Measurements from ENCODE around the gene NKX1-2. TPM values are rescaled to one million over a fixed set of nuclear protein-coding genes. Genes with fewer than 3 reads are reported as not detected.

NKX1-2 gene
- total and polyA plus RNA-seq, 2 of the 4 experiments (the other 2 are of a cell fraction) = not detected

GRCh38 chr10:124462348-124462695 is 12.5 kb upstream of the NKX1-2 start:
- no CpG with 5 or more reads among the region's 8 CpGs for WGBS, 2 experiments (ENCODE audit: extremely low coverage in 2 of 2, insufficient read length in 1 of 2)

More at GRCh38 chr10:124462348-124462695, 12.5 kb upstream of the NKX1-2 start:
- H2BK15ac ChIP-seq (ENCODE audit: low read depth, low read length) = no peak overlapping the region
- peaks cover 4% of the 10 kb centered on the region for H3K4me1 ChIP-seq (ENCODE audit: control insufficient read depth, insufficient read depth, low read length)
- peak overlapping the region; percentile 98 for H3K4me3 ChIP-seq (ENCODE audit: insufficient read depth, low read depth, low read length)
- in situ Hi-C loops (cut with MboI; ENCODE audit: low sequenced_read_pairs) (no loop called here), dilution Hi-C loops (cut with HindIII; ENCODE audit: low sequenced_read_pairs, unreplicated experiment) (no loop called here), intact Hi-C loops (cut with micrococcal nuclease) (no loop called here)
- peak overlapping the region; percentile 72; the same call in 1 of the 2 replicates for H3K9ac ChIP-seq (ENCODE audit: low read depth, low read length)
- H3K9me1 ChIP-seq (ENCODE audit: insufficient read depth, low read length) = 0 out of 2 replicates have a peak, but pooled peaks cover 2% of the 10 kb centered on the region
- H3K4me2 ChIP-seq (ENCODE audit: low read depth, low read length) = peak overlapping the region; percentile 89
- ATAC-seq (ENCODE audit: low read depth) (no peak), DNase-seq (no peak)
- no peaks in the 10 kb centered on the region for H3K36me3 ChIP-seq (ENCODE audit: control insufficient read depth, insufficient read depth, low read length)
- H2BK120ac ChIP-seq (ENCODE audit: low read depth, low read length) = no peak overlapping the region
- H3K9me3 ChIP-seq (ENCODE audit: control insufficient read depth, insufficient read depth, low read length) = no peaks in the 10 kb centered on the region
- peak overlapping the region; percentile 60; the same call in 1 of the 2 replicates for H3K4ac ChIP-seq (ENCODE audit: low read depth, low read length)
- H2BK5ac ChIP-seq (ENCODE audit: low read depth, low read length, poor library complexity, severe bottlenecking) = no peak overlapping the region
- H2BK20ac ChIP-seq (ENCODE audit: low read depth, low read length) = no peak overlapping the region
- H3K23ac ChIP-seq (ENCODE audit: low read depth, low read length) = no peak overlapping the region
- peak overlapping the region; percentile 90 to 98; a peak in 3 of 4 replicates for H4K8ac ChIP-seq (ENCODE audit: low read depth in 2 of 2, low read length in 2 of 2)
- peak overlapping the region; percentile 100 for H2AFZ ChIP-seq (replicated peaks; ENCODE audit: low read length, poor library complexity)
- ChIA-PET POLR2A (ENCODE audit: unreplicated experiment) (no interaction called here), CTCF (no interaction called here)
- no peak overlapping the region for H3K27ac ChIP-seq (ENCODE audit: insufficient read depth, low read length)
- TF ChIP-seq RFX5 (IDR thresholded peaks at IDR 0.05; ENCODE audit: low read depth, low read length) (no peak), CHD1 (IDR thresholded peaks at IDR 0.05; ENCODE audit: low read depth, low read length) (no peak), FOS (IDR thresholded peaks at IDR 0.05; ENCODE audit: low read depth, low read length) (no peak), RAD21 (IDR thresholded peaks at IDR 0.05; ENCODE audit: low read length) (no peak), NFE2L2 (IDR thresholded peaks at IDR 0.05; ENCODE audit: low read depth, low read length) (no peak), BHLHE40 (IDR thresholded peaks at IDR 0.05; ENCODE audit: low read depth, low read length) (no peak), ELK1 (IDR thresholded peaks at IDR 0.05; ENCODE audit: borderline replicate concordance, low read depth, low read length) (no peak), MXI1 (IDR thresholded peaks at IDR 0.05; ENCODE audit: borderline replicate concordance, low read depth, low read length) (no peak), MAZ (IDR thresholded peaks at IDR 0.05; ENCODE audit: borderline replicate concordance, low read depth, low read length) (no peak), MAFK (IDR thresholded peaks at IDR 0.05; ENCODE audit: low read depth, low read length) (no peak), RCOR1 (IDR thresholded peaks at IDR 0.05; ENCODE audit: insufficient replicate concordance, low read length) (no peak), USF2 (IDR thresholded peaks at IDR 0.05; ENCODE audit: low read depth, low read length) (no peak), SMC3 (IDR thresholded peaks at IDR 0.05; ENCODE audit: low read depth, low read length) (no peak), POLR2A (IDR thresholded peaks at IDR 0.05; ENCODE audit: low read depth, low read length) (no peak), CEBPB (IDR thresholded peaks at IDR 0.05; ENCODE audit: low read depth, low read length) (no peak)
- TF ChIP-seq, protein P1, sequence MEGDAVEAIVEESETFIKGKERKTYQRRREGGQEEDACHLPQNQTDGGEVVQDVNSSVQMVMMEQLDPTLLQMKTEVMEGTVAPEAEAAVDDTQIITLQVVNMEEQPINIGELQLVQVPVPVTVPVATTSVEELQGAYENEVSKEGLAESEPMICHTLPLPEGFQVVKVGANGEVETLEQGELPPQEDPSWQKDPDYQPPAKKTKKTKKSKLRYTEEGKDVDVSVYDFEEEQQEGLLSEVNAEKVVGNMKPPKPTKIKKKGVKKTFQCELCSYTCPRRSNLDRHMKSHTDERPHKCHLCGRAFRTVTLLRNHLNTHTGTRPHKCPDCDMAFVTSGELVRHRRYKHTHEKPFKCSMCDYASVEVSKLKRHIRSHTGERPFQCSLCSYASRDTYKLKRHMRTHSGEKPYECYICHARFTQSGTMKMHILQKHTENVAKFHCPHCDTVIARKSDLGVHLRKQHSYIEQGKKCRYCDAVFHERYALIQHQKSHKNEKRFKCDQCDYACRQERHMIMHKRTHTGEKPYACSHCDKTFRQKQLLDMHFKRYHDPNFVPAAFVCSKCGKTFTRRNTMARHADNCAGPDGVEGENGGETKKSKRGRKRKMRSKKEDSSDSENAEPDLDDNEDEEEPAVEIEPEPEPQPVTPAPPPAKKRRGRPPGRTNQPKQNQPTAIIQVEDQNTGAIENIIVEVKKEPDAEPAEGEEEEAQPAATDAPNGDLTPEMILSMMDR (conservative IDR thresholded peaks at IDR 0.05; ENCODE audit: low read depth, low read length) = no peak
- H2AK5ac ChIP-seq (ENCODE audit: low read depth, low read length) = no peak overlapping the region; the same call in 1 of the 2 replicates
- H3K18ac ChIP-seq (ENCODE audit: low read depth, low read length) = no peak overlapping the region
- no peaks in the 10 kb centered on the region for H4K20me1 ChIP-seq (ENCODE audit: insufficient read depth, low read length)
- H3K14ac ChIP-seq (replicated peaks; ENCODE audit: low read depth, low read length) = 0 out of 2 replicates have a peak overlapping the region, but pooled peaks have one; percentile 50
- H4K91ac ChIP-seq (ENCODE audit: insufficient read depth, low read depth, low read length) = no peak overlapping the region
- H4K5ac ChIP-seq (ENCODE audit: low read depth, low read length) = no peak overlapping the region
- no peak overlapping the region for H2AK9ac ChIP-seq (replicated peaks; ENCODE audit: low read depth, low read length, poor library complexity)
- H3K79me1 ChIP-seq (ENCODE audit: low read depth in 1 of 2, low read length in 2 of 2) = peaks cover 5% of the 10 kb centered on the region in 2 experiments; a peak in 3 of 4 replicates
- BruUV-seq (replicated peaks) = no TSS peak
- no peak overlapping the region for H3K56ac ChIP-seq (ENCODE audit: extremely low read depth, insufficient read depth, low read length)
- H3K27me3 ChIP-seq (ENCODE audit: control insufficient read depth, insufficient read depth, low read length) = peaks cover 6% of the 10 kb centered on the region
